Hematopoietic multipotent progenitor cell treated with erythropoietin and hydrocortisone succinate and interleukin-3 and kit ligand, for 4 days (in vitro differentiated cells): Measurements from ENCODE around the gene MNX1.
A peak's percentile ranks its signal among the peaks of the same experiment; 100 is the strongest.

Source experiments
- DNase-seq: peaks from one replicate; pipeline ENCODE4 v3.0.0-alpha.2; 2015

MNX1 gene

GRCh38 chr7:157001920-157002818 is 8.3 kb downstream of the MNX1 start:
- no peak for DNase-seq

- no peak for DNase-seq
Observed at GRCh38 chr7:157000741-157001653, 9.5 kb downstream of the MNX1 start.

GRCh38 chr7:156999958-157000726 is 10.3 kb downstream of the MNX1 start:
- no peak for DNase-seq

DNA sequence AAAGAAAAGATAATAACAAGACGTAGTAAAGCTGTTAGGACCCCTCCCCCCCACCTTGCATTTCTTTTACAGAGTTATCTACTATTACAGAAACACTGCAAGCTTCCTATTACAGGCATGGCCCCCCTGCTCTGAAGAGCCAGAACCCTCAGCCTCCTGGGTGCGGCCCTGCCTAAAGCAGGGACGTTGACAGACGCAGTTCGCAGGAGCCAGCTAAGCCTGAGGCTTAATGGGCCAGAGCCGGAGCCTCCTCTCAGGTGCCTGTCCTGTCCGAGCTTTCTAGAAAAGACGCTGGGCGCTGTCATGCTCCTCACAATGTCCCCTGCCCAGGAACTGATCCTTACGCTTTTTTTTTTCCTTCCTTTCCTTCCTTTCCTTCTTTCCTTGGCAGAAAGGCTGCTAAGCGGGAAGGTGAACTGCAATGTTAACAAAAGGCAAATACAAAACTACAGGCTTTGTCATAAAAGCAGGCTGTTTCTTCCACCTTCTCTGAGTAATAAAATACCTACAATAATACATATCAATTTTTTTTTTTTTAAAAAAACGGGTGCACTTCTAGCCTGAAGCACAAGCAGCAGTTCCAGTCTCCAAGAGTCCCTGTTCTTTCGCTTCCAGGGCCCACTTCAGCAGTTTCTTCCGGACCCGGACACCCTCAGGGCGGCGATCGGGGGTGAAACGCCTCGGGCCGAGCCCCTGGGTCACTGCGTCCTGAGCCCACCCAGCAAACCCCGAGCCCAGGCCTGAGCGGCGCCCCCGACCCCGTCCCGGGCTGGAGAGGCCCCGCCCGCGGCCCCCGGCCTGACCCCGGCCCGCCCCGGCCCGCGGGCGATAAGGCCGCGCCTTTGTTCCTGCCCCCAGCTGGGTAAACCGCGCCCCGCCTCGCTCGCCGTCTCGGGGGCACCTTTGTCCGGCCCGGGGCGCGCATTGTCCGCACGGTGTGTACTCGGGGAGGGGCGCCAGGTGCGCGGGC is 11.2 kb downstream of the MNX1 start:
- DNase-seq, result peak; percentile 35

- no peak for DNase-seq
Observed at GRCh38 chr7:156994417-156994816, 16.0 kb downstream of the MNX1 start.

DNA sequence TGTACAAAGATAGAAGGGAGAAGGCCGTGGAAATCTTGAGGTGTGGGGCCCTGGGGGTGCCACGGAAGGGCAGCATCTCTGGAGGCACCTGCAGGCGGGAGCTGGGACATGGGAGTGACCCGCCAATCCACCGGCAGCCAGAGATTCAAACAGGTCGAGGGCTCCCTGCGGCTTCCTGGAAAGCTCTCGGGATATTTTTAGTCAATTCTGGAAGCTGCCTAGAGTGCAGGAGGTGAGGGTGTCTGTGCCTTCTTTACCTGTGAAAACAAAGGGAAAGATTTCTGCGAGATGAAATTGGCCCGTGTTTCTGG is 16.6 kb downstream of the MNX1 start:
- DNase-seq, result no peak

GRCh38 chr7:156993021-156993924 is 17.2 kb downstream of the MNX1 start:
- DNase-seq, result no peak

DNA sequence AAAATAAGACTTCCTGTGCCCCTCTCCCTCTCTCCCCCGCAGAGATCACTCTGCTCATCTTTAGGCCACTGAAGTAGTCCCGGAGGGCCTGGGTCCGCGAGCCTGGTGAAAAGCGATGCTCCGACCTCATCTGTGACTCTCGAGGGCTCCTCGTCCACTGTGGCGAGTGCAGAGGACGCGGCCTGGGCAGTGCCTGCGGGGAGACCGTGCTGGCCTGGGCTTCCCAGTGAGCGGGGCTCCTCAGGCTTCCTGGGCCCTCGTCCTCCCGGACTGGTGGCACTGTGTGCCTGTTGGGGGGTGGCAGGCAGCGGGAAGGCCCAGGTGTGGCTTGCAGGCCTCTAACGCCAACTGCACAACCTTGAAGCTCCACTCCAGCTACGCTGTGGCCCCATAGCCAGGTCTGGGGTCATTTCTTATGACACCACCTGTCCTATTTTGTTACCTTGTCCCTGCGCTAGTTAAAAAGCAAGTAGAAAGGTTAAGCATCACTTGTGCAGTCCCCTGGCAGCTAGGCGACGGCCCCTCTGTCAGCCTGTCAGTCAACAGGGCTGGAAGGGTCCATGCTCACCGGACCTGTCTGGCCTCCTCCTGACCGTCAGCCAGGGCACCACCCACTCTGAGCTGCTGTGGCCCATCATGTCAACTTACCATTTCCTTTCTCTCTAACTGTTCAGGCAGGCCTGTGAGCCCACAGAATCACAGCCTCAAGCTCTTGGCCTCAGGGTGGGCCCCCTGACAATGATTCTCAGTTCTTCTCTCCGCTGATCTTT is 20.5 kb downstream of the MNX1 start:
- no peak for DNase-seq

- DNase-seq, result no peak
Observed at GRCh38 chr7:156988343-156989185, 21.9 kb downstream of the MNX1 start.

- no peak for DNase-seq
Observed at GRCh38 chr7:156986378-156986777, 24.1 kb downstream of the MNX1 start.

- DNase-seq, result no peak
Observed at GRCh38 chr7:156985101-156985992, 25.1 kb downstream of the MNX1 start.

- no peak for DNase-seq
Observed at GRCh38 chr7:156984174-156984891, 26.1 kb downstream of the MNX1 start.

DNA sequence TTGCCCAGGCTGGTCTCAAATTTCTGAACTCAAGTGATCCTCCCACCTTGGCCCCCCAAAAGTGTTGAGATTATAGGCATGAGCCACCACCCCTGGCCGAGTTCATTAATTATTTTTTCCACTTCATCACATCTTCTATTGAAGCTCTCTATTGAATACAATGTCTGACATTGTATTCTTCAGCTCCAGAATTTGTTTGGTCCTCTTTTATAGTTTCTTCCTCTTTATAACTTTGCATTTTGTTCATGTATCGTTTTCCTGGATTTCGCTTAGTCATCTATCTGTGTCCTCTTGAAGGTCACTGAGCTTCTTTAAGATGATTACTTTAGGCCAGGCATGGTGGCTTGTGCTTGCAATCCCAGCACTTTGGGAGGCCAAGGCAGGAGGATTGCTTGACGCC is 30.8 kb downstream of the MNX1 start:
- peak; percentile 25 for DNase-seq

GRCh38 chr7:156979007-156979606 is 31.4 kb downstream of the MNX1 start:
- DNase-seq, result no peak

GRCh38 chr7:156975620-156976019 is 34.8 kb downstream of the MNX1 start:
- no peak for DNase-seq

DNA sequence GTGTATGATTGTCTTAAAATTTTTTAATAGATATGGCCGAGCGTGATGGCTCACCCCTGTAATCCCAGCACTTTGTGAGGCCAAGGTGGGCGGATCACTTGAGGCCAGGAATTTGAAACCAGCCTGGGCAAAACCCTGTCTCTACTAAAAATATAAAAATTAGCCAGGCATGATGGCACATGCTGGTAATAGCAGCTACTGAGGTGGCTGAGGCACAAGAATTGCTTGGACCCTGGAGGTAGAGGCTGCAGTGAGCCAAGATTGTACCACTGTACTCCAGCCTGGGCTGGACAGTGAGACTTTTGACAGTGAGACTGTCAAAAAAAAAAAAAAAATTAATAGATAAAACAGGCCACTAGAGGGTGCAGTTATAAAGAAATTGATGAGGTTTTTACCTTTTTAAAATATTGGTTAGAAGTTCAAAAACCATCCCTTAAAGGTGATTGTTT is 40.5 kb downstream of the MNX1 start:
- peak; percentile 64 for DNase-seq

GRCh38 chr7:156968183-156968582 is 42.3 kb downstream of the MNX1 start:
- DNase-seq, result no peak
